HCT116 (cell line): ENCODE data around the gene NELL1. TPM values are rescaled to one million over a fixed set of nuclear protein-coding genes. Genes with fewer than 3 reads are reported as not detected.

Source experiments
- ATAC-seq: fragments of 200-7000 bp; cut with Tn5 transposase; 2 replicates; pipeline ENCODE4 v1.9.1; 2020; ENCODE audit warnings: mild to moderate bottlenecking, moderate library complexity
- BruUV-seq: library from RNA; stranded (reverse); fragments of 400-500 nt; replicated peaks from 2 replicates; lab custom pipeline; 2021; lab: Mats Ljungman, UMichigan
- CTCF ChIA-PET: fragments of 300-600 bp; sonication (Branson Sonifier 250); formaldehyde crosslinking; loops from one replicate; lab custom pipeline; 2021; ENCODE audit warnings: antibody characterized with exemption; lab: Charles Lee
- POLR2A ChIA-PET: fragments of 300-600, 350-600 bp; sonication (Branson Sonifier 250); formaldehyde crosslinking; loops from one replicate; lab custom pipeline; 2021; ENCODE audit warnings: antibody characterized with exemption; lab: Charles Lee
- RAD21 ChIA-PET, 2 experiments: fragments of 300-600 bp; sonication (Branson Sonifier 250); formaldehyde crosslinking; loops; one replicate each; lab custom pipeline; 2023; ENCODE audit warnings: low total read pairs in 2 of 2; ENCODE audit not compliant: uncharacterized antibody in 2 of 2, unreplicated experiment in 2 of 2, low non-redundant PET in 1 of 2; lab: Charles Lee
- DNase-seq: peaks from one replicate; pipeline ENCODE4 v3.0.0-alpha.2; 2010; ENCODE audit warnings: low read depth, low spot score
- H2AFZ ChIP-seq: fragments of 200-600 bp; shearing (Covaris generic), sonication (generic); 2 replicates; pipeline ENCODE4 v1.6.1; 2017; ENCODE audit warnings: low read depth, mixed run types, mixed read lengths, antibody characterized with exemption, low read length; ENCODE audit not compliant: poor library complexity, severe bottlenecking
- H3K27ac ChIP-seq: 2 replicates; pipeline ENCODE4 v1.5.1; 2012; ENCODE audit warnings: low read depth, low read length
- H3K27me3 ChIP-seq: fragments of 200-600 bp; sonication (generic); 2 replicates; pipeline ENCODE4 v1.6.1; 2016; ENCODE audit warnings: mixed run types, low read length, mixed read lengths; ENCODE audit not compliant: insufficient read depth
- H3K36me3 ChIP-seq, 2 experiments: fragments of 200-500 bp in 1 of 2; fragments of 200-600 bp in 1 of 2; sonication (Bioruptor generic) in 1 of 2; sonication (generic) in 1 of 2; 2 replicates each; pipeline versions ENCODE4 v1.5.1 to v1.6.1; 2014 to 2016; ENCODE audit warnings: low read length in 2 of 2, inconsistent platforms in 1 of 2, mixed read lengths in 1 of 2, mixed run types in 1 of 2; ENCODE audit not compliant: insufficient read depth in 2 of 2, control insufficient read depth in 1 of 2
- H3K4me1 ChIP-seq, 2 experiments: fragments of 200-600 bp in 1 of 2; sonication (generic) in 1 of 2; 2 replicates each; pipeline versions ENCODE4 v1.5.1 to v1.6.1; 2012 to 2017; ENCODE audit warnings: low read length in 2 of 2, inconsistent platforms in 1 of 2, mild to moderate bottlenecking in 1 of 2, mixed read lengths in 1 of 2, mixed run types in 1 of 2, moderate library complexity in 1 of 2; ENCODE audit not compliant: insufficient read depth in 2 of 2, control insufficient read depth in 1 of 2
- H3K4me2 ChIP-seq: fragments of 200-600 bp; sonication (generic); 2 replicates; pipeline ENCODE4 v1.6.1; 2017; ENCODE audit warnings: mixed run types, low read length, mixed read lengths
- H3K4me3 ChIP-seq, 2 experiments: fragments of 200-600 bp in 1 of 2; sonication (generic) in 1 of 2; replicated peaks in 1 of 2; 2 replicates each; pipeline ENCODE4 v1.5.1; 2011 to 2016; ENCODE audit warnings: low read length in 2 of 2, control low read depth in 1 of 2, low read depth in 1 of 2, mild to moderate bottlenecking in 1 of 2, mixed read lengths in 1 of 2, mixed run types in 1 of 2
- H3K79me2 ChIP-seq: fragments of 200-600 bp; sonication (generic); 2 replicates; pipeline ENCODE4 v1.6.1; 2017; ENCODE audit warnings: mild to moderate bottlenecking, mixed run types, low read length, moderate library complexity, mixed read lengths; ENCODE audit not compliant: insufficient read depth
- H3K9ac ChIP-seq: fragments of 200-600 bp; sonication (generic); 2 replicates; pipeline ENCODE4 v1.6.1; 2016; ENCODE audit warnings: low read length, mixed read lengths
- H3K9me2 ChIP-seq: fragments of 200-600 bp; sonication (generic), shearing (Covaris generic); 2 replicates; pipeline ENCODE4 v1.6.1; 2017; ENCODE audit warnings: mixed run types, mild to moderate bottlenecking, moderate library complexity; ENCODE audit not compliant: insufficient read depth
- H3K9me3 ChIP-seq, 2 experiments: fragments of 200-500 bp in 1 of 2; fragments of 200-600 bp in 1 of 2; sonication (Bioruptor generic) in 1 of 2; sonication (generic) in 1 of 2; 2 replicates each; pipeline ENCODE4 v1.6.1; 2014 to 2017; ENCODE audit warnings: low read length in 2 of 2, mixed read lengths in 2 of 2, inconsistent platforms in 1 of 2, low read depth in 1 of 2, mild to moderate bottlenecking in 1 of 2, mixed run types in 1 of 2, moderate library complexity in 1 of 2; ENCODE audit not compliant: control insufficient read depth in 1 of 2, insufficient read depth in 1 of 2
- H4K20me1 ChIP-seq: fragments of 200-600 bp; sonication (generic), shearing (Covaris generic); 2 replicates; pipeline ENCODE4 v1.6.1; 2017; ENCODE audit warnings: mixed run types, mild to moderate bottlenecking, moderate library complexity; ENCODE audit not compliant: insufficient read depth
- CEBPB ChIP-seq: IDR thresholded peaks from 2 replicates; pipeline ENCODE4 v1.6.1; 2012; ENCODE audit warnings: low read depth
- EGR1 ChIP-seq: IDR thresholded peaks from 2 replicates; pipeline ENCODE4 v1.6.1; 2012; ENCODE audit warnings: low read depth
- EZH2 ChIP-seq: fragments of 200-600 bp; sonication (generic); IDR thresholded peaks from 2 replicates; pipeline ENCODE4 v1.6.1; 2017; ENCODE audit warnings: antibody characterized with exemption, mixed run types
- EZH2phosphoT487 ChIP-seq: fragments of 200-600 bp; IDR thresholded peaks from 2 replicates; pipeline ENCODE4 v1.6.1; 2018; ENCODE audit warnings: antibody characterized with exemption, borderline replicate concordance
- FOSL1 ChIP-seq: IDR thresholded peaks from 2 replicates; pipeline ENCODE4 v1.6.1; 2012; ENCODE audit warnings: low read depth
- JUND ChIP-seq: IDR thresholded peaks from 2 replicates; pipeline ENCODE4 v1.6.1; 2012
- POLR2AphosphoS5 ChIP-seq: IDR thresholded peaks from 2 replicates; pipeline ENCODE4 v1.6.1; 2011; ENCODE audit warnings: mild to moderate bottlenecking, low read depth, low read length, moderate library complexity
- RAD21 ChIP-seq: IDR thresholded peaks from 2 replicates; pipeline ENCODE4 v1.6.1; 2012; ENCODE audit warnings: low read depth, mild to moderate bottlenecking
- SIN3A ChIP-seq: IDR thresholded peaks from 2 replicates; pipeline ENCODE4 v1.6.1; 2012; ENCODE audit warnings: low read depth
- SP1 ChIP-seq: IDR thresholded peaks from 2 replicates; pipeline ENCODE4 v1.6.1; 2012; ENCODE audit warnings: low read depth
- SRF ChIP-seq: IDR thresholded peaks from 2 replicates; pipeline ENCODE4 v1.6.1; 2012; ENCODE audit warnings: low read depth
- TCF7L2 ChIP-seq: IDR thresholded peaks from 2 replicates; pipeline ENCODE4 v1.7.0; 2011; ENCODE audit warnings: borderline replicate concordance, inconsistent platforms; ENCODE audit not compliant: insufficient read depth, insufficient read length; ENCODE audit errors: extremely low read depth
- YY1 ChIP-seq: IDR thresholded peaks from 2 replicates; pipeline ENCODE4 v1.6.1; 2011; ENCODE audit warnings: low read length, low read depth, moderate library complexity, mild to moderate bottlenecking; ENCODE audit not compliant: insufficient replicate concordance; ENCODE audit errors: extremely low read depth
- ZFX ChIP-seq: fragments of 450-650 bp; IDR thresholded peaks from 2 replicates; pipeline ENCODE4 v1.6.1; 2017
- ZNF274 ChIP-seq: fragments of 200-500 bp; sonication (Bioruptor generic); IDR thresholded peaks from 2 replicates; pipeline ENCODE4 v1.6.1; 2014; ENCODE audit warnings: mild to moderate bottlenecking, low read depth, low read length, inconsistent platforms
- intact Hi-C: fragments of 100-400 bp; cut with micrococcal nuclease; formaldehyde crosslinking; loops from 2 replicates; pipeline ENCODE4 v1.10.0; 2022
- total RNA-seq: library from RNA; stranded (reverse); gene quantifications from one replicate; pipeline ENCODE4 v1.2.1, GENCODE V29; 2021; ENCODE audit not compliant: unreplicated experiment
- TF ChIP-seq, protein P1 (sequence below): IDR thresholded peaks from 2 replicates; pipeline ENCODE4 v1.6.1; 2012
- TF ChIP-seq, protein P2 (sequence below): IDR thresholded peaks from 2 replicates; pipeline ENCODE4 v1.6.1; 2012; ENCODE audit warnings: low read depth
- TF ChIP-seq, protein P3 (sequence below), 3 experiments: fragments of 200-600 bp in 1 of 3; sonication (generic) in 1 of 3; IDR thresholded peaks in 2 of 3; conservative IDR thresholded peaks in 1 of 3; 2 replicates each; pipeline ENCODE4 v1.5.1; 2012 to 2017; ENCODE audit warnings: low read depth in 2 of 3, low read length in 2 of 3, antibody characterized with exemption in 1 of 3, borderline replicate concordance in 1 of 3, control low read depth in 1 of 3, mild to moderate bottlenecking in 1 of 3, mixed read lengths in 1 of 3, mixed run types in 1 of 3, moderate library complexity in 1 of 3; ENCODE audit not compliant: insufficient read depth in 1 of 3
- TF ChIP-seq, protein P4 (sequence below): IDR thresholded peaks from 2 replicates; pipeline ENCODE4 v1.6.1; 2011; ENCODE audit warnings: mild to moderate bottlenecking, low read length, moderate library complexity; ENCODE audit not compliant: insufficient replicate concordance; ENCODE audit errors: extremely low read depth

Gene NELL1
- total RNA-seq, 1 experiment from 2014 or later: not detected

DNA sequence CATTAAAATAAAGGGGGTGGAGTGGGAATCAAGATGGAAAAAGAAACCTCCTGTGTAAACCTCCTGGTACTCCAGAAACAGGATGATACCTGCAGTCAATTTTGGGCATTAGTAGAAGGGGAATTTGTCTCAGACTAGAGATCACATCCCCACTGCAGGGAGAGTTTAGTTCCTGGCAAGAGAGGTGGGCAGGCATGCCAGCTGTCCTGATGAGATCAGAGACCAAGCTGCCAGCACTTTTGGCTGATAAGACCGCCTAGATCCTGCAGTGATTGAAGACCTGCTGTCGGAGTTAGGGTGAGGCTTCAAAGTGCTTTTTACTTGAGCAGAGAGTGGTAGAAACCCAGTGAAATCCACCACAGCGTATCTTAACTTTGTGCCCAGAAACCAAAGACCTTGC is 29.7 kb upstream of the NELL1 start:
- no peak overlapping the region for H3K4me2 ChIP-seq
- H3K9me2 ChIP-seq: no peaks in the 10 kb centered on the region
- no peaks in the 10 kb centered on the region for H3K4me1 ChIP-seq
- no peaks in the 10 kb centered on the region for H3K9me3 ChIP-seq
- no peak overlapping the region for H2AFZ ChIP-seq
- peaks cover 31% of the 10 kb centered on the region for H3K27me3 ChIP-seq
- DNase-seq (no peak), ATAC-seq (no peak)
- no peaks in the 10 kb centered on the region for H3K36me3 ChIP-seq
- no peak overlapping the region for H3K9ac ChIP-seq
- ChIA-PET POLR2A (no interaction called here), RAD21 (no interaction called here), CTCF (no interaction called here)
- no peaks in the 10 kb centered on the region for H4K20me1 ChIP-seq
- H3K79me2 ChIP-seq: no peaks in the 10 kb centered on the region
- no peak overlapping the region for H3K27ac ChIP-seq
- intact Hi-C loops: no loop called here
- TF ChIP-seq TCF7L2 (no peak), POLR2AphosphoS5 (no peak), SIN3A (no peak), ZFX (no peak), SP1 (no peak), EGR1 (no peak), EZH2 (no peak), EZH2phosphoT487 (no peak), JUND (no peak), FOSL1 (no peak), SRF (no peak), RAD21 (no peak), YY1 (no peak), CEBPB (no peak), ZNF274 (no peak)
- TF ChIP-seq, protein P1, sequence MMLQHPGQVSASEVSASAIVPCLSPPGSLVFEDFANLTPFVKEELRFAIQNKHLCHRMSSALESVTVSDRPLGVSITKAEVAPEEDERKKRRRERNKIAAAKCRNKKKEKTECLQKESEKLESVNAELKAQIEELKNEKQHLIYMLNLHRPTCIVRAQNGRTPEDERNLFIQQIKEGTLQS: no peak
- TF ChIP-seq, protein P2, sequence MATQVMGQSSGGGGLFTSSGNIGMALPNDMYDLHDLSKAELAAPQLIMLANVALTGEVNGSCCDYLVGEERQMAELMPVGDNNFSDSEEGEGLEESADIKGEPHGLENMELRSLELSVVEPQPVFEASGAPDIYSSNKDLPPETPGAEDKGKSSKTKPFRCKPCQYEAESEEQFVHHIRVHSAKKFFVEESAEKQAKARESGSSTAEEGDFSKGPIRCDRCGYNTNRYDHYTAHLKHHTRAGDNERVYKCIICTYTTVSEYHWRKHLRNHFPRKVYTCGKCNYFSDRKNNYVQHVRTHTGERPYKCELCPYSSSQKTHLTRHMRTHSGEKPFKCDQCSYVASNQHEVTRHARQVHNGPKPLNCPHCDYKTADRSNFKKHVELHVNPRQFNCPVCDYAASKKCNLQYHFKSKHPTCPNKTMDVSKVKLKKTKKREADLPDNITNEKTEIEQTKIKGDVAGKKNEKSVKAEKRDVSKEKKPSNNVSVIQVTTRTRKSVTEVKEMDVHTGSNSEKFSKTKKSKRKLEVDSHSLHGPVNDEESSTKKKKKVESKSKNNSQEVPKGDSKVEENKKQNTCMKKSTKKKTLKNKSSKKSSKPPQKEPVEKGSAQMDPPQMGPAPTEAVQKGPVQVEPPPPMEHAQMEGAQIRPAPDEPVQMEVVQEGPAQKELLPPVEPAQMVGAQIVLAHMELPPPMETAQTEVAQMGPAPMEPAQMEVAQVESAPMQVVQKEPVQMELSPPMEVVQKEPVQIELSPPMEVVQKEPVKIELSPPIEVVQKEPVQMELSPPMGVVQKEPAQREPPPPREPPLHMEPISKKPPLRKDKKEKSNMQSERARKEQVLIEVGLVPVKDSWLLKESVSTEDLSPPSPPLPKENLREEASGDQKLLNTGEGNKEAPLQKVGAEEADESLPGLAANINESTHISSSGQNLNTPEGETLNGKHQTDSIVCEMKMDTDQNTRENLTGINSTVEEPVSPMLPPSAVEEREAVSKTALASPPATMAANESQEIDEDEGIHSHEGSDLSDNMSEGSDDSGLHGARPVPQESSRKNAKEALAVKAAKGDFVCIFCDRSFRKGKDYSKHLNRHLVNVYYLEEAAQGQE: no peak
- TF ChIP-seq, protein P3, sequence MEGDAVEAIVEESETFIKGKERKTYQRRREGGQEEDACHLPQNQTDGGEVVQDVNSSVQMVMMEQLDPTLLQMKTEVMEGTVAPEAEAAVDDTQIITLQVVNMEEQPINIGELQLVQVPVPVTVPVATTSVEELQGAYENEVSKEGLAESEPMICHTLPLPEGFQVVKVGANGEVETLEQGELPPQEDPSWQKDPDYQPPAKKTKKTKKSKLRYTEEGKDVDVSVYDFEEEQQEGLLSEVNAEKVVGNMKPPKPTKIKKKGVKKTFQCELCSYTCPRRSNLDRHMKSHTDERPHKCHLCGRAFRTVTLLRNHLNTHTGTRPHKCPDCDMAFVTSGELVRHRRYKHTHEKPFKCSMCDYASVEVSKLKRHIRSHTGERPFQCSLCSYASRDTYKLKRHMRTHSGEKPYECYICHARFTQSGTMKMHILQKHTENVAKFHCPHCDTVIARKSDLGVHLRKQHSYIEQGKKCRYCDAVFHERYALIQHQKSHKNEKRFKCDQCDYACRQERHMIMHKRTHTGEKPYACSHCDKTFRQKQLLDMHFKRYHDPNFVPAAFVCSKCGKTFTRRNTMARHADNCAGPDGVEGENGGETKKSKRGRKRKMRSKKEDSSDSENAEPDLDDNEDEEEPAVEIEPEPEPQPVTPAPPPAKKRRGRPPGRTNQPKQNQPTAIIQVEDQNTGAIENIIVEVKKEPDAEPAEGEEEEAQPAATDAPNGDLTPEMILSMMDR (IDR thresholded peaks at IDR 0.05 in 2 of 3, conservative IDR thresholded peaks at IDR 0.05 in 1 of 3; ENCODE audit: borderline replicate concordance in 1 of 3, insufficient read depth in 1 of 3, low read depth in 2 of 3, low read length in 2 of 3): no peak
- TF ChIP-seq, protein P4, sequence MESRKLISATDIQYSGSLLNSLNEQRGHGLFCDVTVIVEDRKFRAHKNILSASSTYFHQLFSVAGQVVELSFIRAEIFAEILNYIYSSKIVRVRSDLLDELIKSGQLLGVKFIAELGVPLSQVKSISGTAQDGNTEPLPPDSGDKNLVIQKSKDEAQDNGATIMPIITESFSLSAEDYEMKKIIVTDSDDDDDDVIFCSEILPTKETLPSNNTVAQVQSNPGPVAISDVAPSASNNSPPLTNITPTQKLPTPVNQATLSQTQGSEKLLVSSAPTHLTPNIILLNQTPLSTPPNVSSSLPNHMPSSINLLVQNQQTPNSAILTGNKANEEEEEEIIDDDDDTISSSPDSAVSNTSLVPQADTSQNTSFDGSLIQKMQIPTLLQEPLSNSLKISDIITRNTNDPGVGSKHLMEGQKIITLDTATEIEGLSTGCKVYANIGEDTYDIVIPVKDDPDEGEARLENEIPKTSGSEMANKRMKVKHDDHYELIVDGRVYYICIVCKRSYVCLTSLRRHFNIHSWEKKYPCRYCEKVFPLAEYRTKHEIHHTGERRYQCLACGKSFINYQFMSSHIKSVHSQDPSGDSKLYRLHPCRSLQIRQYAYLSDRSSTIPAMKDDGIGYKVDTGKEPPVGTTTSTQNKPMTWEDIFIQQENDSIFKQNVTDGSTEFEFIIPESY: no peak
- H3K4me3 ChIP-seq: no peak overlapping the region
- no TSS peak for BruUV-seq
